ENCODE measurements around the gene EDC4.

The EDC4 gene

GRCh38 chr16:67879936-67880335 is 7.1 kb downstream of the EDC4 start:
- no peak for DNase-seq

GRCh38 chr16:67880584-67880983 is 7.7 kb downstream of the EDC4 start:
- no peak for DNase-seq

GRCh38 chr16:67881621-67882161 is 8.8 kb downstream of the EDC4 start:
- no peak for DNase-seq

- DNase-seq = no peak
Measured at GRCh38 chr16:67882374-67883145, 9.7 kb downstream of the EDC4 start.

GRCh38 chr16:67883146-67883871 is 10.5 kb downstream of the EDC4 start:
- no peak for DNase-seq

GRCh38 chr16:67883872-67884261 is 11.0 kb downstream of the EDC4 start:
- peak; percentile 10 for DNase-seq

GRCh38 chr16:67884684-67885083 is 11.8 kb downstream of the EDC4 start, which contains the start of gene NRN1L:
NRN1L (plus strand) TSS chr16:67884885; CDS start chr16:67884904, 19 bp downstream.
- peak; percentile 78 for DNase-seq

- DNase-seq = no peak
Measured at GRCh38 chr16:67885545-67885944, 12.7 kb downstream of the EDC4 start.

- DNase-seq = no peak
Measured at GRCh38 chr16:67885976-67886375, 13.1 kb downstream of the EDC4 start.

- no peak for DNase-seq
Measured at GRCh38 chr16:67886387-67886786, 13.5 kb downstream of the EDC4 start.

- DNase-seq = no peak
Measured at GRCh38 chr16:67888331-67888730, 15.5 kb downstream of the EDC4 start.

GRCh38 chr16:67892375-67892774 is 19.5 kb downstream of the EDC4 start:
- no peak for DNase-seq

- peak; percentile 90 for DNase-seq
Measured at GRCh38 chr16:67892899-67893742, 20.3 kb downstream of the EDC4 start, which contains the start of gene PSKH1. PSKH1 (plus strand) TSS chr16:67893254; CDS start chr16:67908750, 15,496 bp downstream.

- no peak for DNase-seq
Measured at GRCh38 chr16:67893743-67894399, 21.0 kb downstream of the EDC4 start.

- DNase-seq = no peak
Measured at GRCh38 chr16:67897231-67897630, 24.4 kb downstream of the EDC4 start.

GRCh38 chr16:67901734-67902133 is 28.9 kb downstream of the EDC4 start:
- no peak for DNase-seq

- no peak for DNase-seq
Measured at GRCh38 chr16:67902831-67903230, 30.0 kb downstream of the EDC4 start.

- no peak for DNase-seq
Measured at GRCh38 chr16:67907397-67908180, 34.7 kb downstream of the EDC4 start.

GRCh38 chr16:67909056-67909742 is 36.3 kb downstream of the EDC4 start:
- DNase-seq = no peak

- DNase-seq = no peak
Measured at GRCh38 chr16:67910158-67910557, 37.3 kb downstream of the EDC4 start.
